GM18861 (cell line): ENCODE data around the gene ZDBF2.
"Not testable (repeated sequence)": the region's sequence is repeated elsewhere in the genome, so short reads cannot be mapped to it uniquely, and the experiment has no call there.

Experiments
- ATAC-seq: cut with Tn5 transposase; IDR thresholded peaks from one replicate; pipeline ENCODE4 v1.9.1; 2021; ENCODE audit not compliant: unreplicated experiment

The ZDBF2 gene

GRCh38 chr2:206259376-206260187, 14.9 kb upstream of the ZDBF2 start:
- ATAC-seq: no peak

GRCh38 chr2:206260188-206261012, 14.1 kb upstream of the ZDBF2 start:
- peak; percentile 93 for ATAC-seq

- no peak for ATAC-seq
Measured at GRCh38 chr2:206263959-206264603, 10.4 kb upstream of the ZDBF2 start.

GRCh38 chr2:206266130-206267125, 8.0 kb upstream of the ZDBF2 start:
- no peak for ATAC-seq

GRCh38 chr2:206267567-206267966, 6.9 kb upstream of the ZDBF2 start:
- no peak for ATAC-seq

- no peak for ATAC-seq
Measured at GRCh38 chr2:206271065-206271464, 3.4 kb upstream of the ZDBF2 start.

- no peak for ATAC-seq
Measured at GRCh38 chr2:206273905-206274304, 558 bp upstream of the ZDBF2 start.

- ATAC-seq: no peak
Measured at GRCh38 chr2:206275312-206276055, 1.0 kb downstream of the ZDBF2 start.

- no peak for ATAC-seq
Measured at GRCh38 chr2:206276169-206276942, 1.9 kb downstream of the ZDBF2 start.

- no peak for ATAC-seq
Measured at GRCh38 chr2:206277503-206277902, 3.0 kb downstream of the ZDBF2 start.

GRCh38 chr2:206282746-206283145, 8.3 kb downstream of the ZDBF2 start:
- ATAC-seq: no peak

GRCh38 chr2:206287197-206287596, 12.7 kb downstream of the ZDBF2 start:
- ATAC-seq: no peak

- ATAC-seq: no peak
Measured at GRCh38 chr2:206289391-206289790, 14.9 kb downstream of the ZDBF2 start.

GRCh38 chr2:206296128-206296527, 21.7 kb downstream of the ZDBF2 start:
- no peak for ATAC-seq

GRCh38 chr2:206299608-206300007, 25.1 kb downstream of the ZDBF2 start:
- not testable (repeated sequence) for ATAC-seq

- peak; percentile 97 for ATAC-seq
Measured at GRCh38 chr2:206305523-206306245, 31.2 kb downstream of the ZDBF2 start.

GRCh38 chr2:206311026-206311425, 36.6 kb downstream of the ZDBF2 start:
- ATAC-seq: no peak

GRCh38 chr2:206316141-206316540, 41.7 kb downstream of the ZDBF2 start:
- ATAC-seq: no peak
